OCI-LY1 (cell line): ENCODE results near the gene PCSK7.

Experiments
- H2AFZ ChIP-seq: fragments of 200-600 bp; sonication (generic), shearing (Covaris generic); 2 replicates; pipeline ENCODE4 v1.6.0; 2014; ENCODE audit warnings: antibody characterized with exemption, mild to moderate bottlenecking, low read length
- H3F3A ChIP-seq: fragments of 200-600 bp; sonication (generic), shearing (Covaris generic); 2 replicates; pipeline ENCODE4 v1.6.0; 2014; ENCODE audit warnings: mild to moderate bottlenecking, antibody characterized with exemption, low read length, moderate library complexity; ENCODE audit not compliant: insufficient read depth
- H3K27ac ChIP-seq: fragments of 200-600 bp; sonication (generic); 2 replicates; pipeline ENCODE4 v1.5.1; 2014; ENCODE audit warnings: low read length, mixed run types, mild to moderate bottlenecking, low read depth; ENCODE audit not compliant: poor library complexity, severe bottlenecking
- H3K27me3 ChIP-seq: fragments of 200-600 bp; sonication (generic); 2 replicates; pipeline ENCODE4 v1.6.0; 2014; ENCODE audit warnings: antibody characterized with exemption, mild to moderate bottlenecking, low read length, moderate library complexity; ENCODE audit not compliant: insufficient read depth
- H3K36me3 ChIP-seq: fragments of 200-600 bp; sonication (generic); 2 replicates; pipeline ENCODE4 v1.6.1; 2014; ENCODE audit warnings: mild to moderate bottlenecking, antibody characterized with exemption, low read length, moderate library complexity, mixed read lengths; ENCODE audit not compliant: insufficient read depth
- H3K4me1 ChIP-seq: fragments of 200-600 bp; sonication (generic); 2 replicates; pipeline ENCODE4 v1.5.1; 2014; ENCODE audit warnings: mild to moderate bottlenecking, low read length, moderate library complexity; ENCODE audit not compliant: insufficient read depth, severe bottlenecking
- H3K4me2 ChIP-seq: fragments of 200-600 bp; sonication (generic), shearing (Covaris generic); 2 replicates; pipeline ENCODE4 v1.6.1; 2014; ENCODE audit warnings: low read length
- H3K4me3 ChIP-seq: fragments of 200-600 bp; sonication (generic); 2 replicates; pipeline ENCODE4 v1.5.1; 2014; ENCODE audit warnings: low read length, low read depth, mild to moderate bottlenecking, mixed read lengths; ENCODE audit not compliant: poor library complexity, severe bottlenecking
- H3K79me2 ChIP-seq: fragments of 200-600 bp; shearing (Covaris generic); 2 replicates; pipeline ENCODE4 v1.6.1; 2016; ENCODE audit warnings: mixed run types, low read length, mixed read lengths; ENCODE audit not compliant: insufficient read depth
- H3K9ac ChIP-seq: fragments of 200-600 bp; sonication (generic), shearing (Covaris generic); 2 replicates; pipeline ENCODE4 v1.6.1; 2014; ENCODE audit warnings: mild to moderate bottlenecking, low read length, mixed read lengths
- H3K9me2 ChIP-seq: fragments of 200-600 bp; sonication (generic), shearing (Covaris generic); 2 replicates; pipeline ENCODE4 v1.6.1; 2014; ENCODE audit warnings: low read depth, mild to moderate bottlenecking, low read length, mixed read lengths
- H3K9me3 ChIP-seq: fragments of 200-600 bp; shearing (Covaris generic); 2 replicates; pipeline ENCODE4 v1.6.1; 2014; ENCODE audit warnings: low read length, mixed read lengths
- H4K20me1 ChIP-seq: fragments of 200-600 bp; sonication (generic), shearing (Covaris generic); 2 replicates; pipeline ENCODE4 v1.6.0; 2016; ENCODE audit warnings: mild to moderate bottlenecking, low read length; ENCODE audit not compliant: insufficient read depth
- CTCF ChIP-seq: fragments of 200-600 bp; sonication (generic), shearing (Covaris generic); IDR thresholded peaks from 2 replicates; pipeline ENCODE4 v1.5.1; 2017; ENCODE audit warnings: mild to moderate bottlenecking, antibody characterized with exemption, low read length, moderate library complexity, mixed read lengths
- EZH2 ChIP-seq: fragments of 200-600 bp; sonication (generic), shearing (Covaris generic); IDR thresholded peaks from 2 replicates; pipeline ENCODE4 v1.8.0; 2017; ENCODE audit warnings: borderline replicate concordance, mixed run types, mild to moderate bottlenecking, antibody characterized with exemption, low read length, moderate library complexity, mixed read lengths

The PCSK7 gene

GRCh38 chr11:117199916-117200812, 31.7 kb downstream of the PCSK7 start:
- Histone ChIP-seq H3K9me2 (no peaks in the 10 kb centered on the region), H4K20me1 (no peaks in the 10 kb centered on the region)

DNA sequence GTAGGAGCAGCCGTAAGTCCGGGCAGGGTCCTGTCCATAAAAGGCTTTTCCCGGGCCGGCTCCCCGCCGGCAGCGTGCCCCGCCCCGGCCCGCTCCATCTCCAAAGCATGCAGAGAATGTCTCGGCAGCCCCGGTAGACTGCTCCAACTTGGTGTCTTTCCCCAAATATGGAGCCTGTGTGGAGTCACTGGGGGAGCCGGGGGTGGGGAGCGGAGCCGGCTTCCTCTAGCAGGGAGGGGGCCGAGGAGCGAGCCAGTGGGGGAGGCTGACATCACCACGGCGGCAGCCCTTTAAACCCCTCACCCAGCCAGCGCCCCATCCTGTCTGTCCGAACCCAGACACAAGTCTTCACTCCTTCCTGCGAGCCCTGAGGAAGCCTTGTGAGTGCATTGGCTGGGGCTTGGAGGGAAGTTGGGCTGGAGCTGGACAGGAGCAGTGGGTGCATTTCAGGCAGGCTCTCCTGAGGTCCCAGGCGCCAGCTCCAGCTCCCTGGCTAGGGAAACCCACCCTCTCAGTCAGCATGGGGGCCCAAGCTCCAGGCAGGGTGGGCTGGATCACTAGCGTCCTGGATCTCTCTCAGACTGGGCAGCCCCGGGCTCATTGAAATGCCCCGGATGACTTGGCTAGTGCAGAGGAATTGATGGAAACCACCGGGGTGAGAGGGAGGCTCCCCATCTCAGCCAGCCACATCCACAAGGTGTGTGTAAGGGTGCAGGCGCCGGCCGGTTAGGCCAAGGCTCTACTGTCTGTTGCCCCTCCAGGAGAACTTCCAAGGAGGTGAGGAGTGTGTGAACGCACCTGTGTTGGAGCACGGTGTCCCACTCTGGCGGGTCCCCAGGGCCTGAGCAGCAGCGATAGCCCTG, 32.6 kb downstream of the PCSK7 start, which contains the start of gene TAGLN:
Gene TAGLN, plus strand, starts transcription at position 318 of the 863 bp plus-strand sequence. CDS start 3,644 bp downstream, outside the sequence.
- H3K9me3 ChIP-seq, result no peaks in the 10 kb centered on the region
- no peak within 1 kb of the TSS for H2AFZ ChIP-seq
- no peaks in the 10 kb centered on the region for H3F3A ChIP-seq
- no peaks in the 10 kb centered on the region for H3K27me3 ChIP-seq
- no peaks in the 10 kb centered on the region for H3K79me2 ChIP-seq
- no peaks in the 10 kb centered on the region for H3K9me2 ChIP-seq
- H3K4me1 ChIP-seq, result no peaks in the 10 kb centered on the region
- no peaks in the 10 kb centered on the region; the same call in 1 of the 2 replicates for H3K36me3 ChIP-seq
- H3K4me2 ChIP-seq, result no peak within 1 kb of the TSS
- H3K9ac ChIP-seq, result no peak within 1 kb of the TSS
- TF ChIP-seq EZH2, result no peak
- no peak for TF ChIP-seq CTCF
- H4K20me1 ChIP-seq, result no peaks in the 10 kb centered on the region
- H3K27ac ChIP-seq, result no peak within 1 kb of the TSS
- no peak within 1 kb of the TSS for H3K4me3 ChIP-seq

More at GRCh38 chr11:117199916-117200812, 31.7 kb downstream of the PCSK7 start:
- Histone ChIP-seq H3K27me3 (no peaks in the 10 kb centered on the region), H3K9ac (no peak overlapping the region), H3F3A (no peaks in the 10 kb centered on the region), H3K27ac (no peak overlapping the region), H2AFZ (no peak overlapping the region), H3K9me3 (no peaks in the 10 kb centered on the region), H3K36me3 (no peaks in the 10 kb centered on the region; the same call in 1 of the 2 replicates), H3K4me2 (no peak overlapping the region), H3K79me2 (no peaks in the 10 kb centered on the region), H3K4me1 (no peaks in the 10 kb centered on the region), H3K4me3 (no peak overlapping the region)
- TF ChIP-seq CTCF (no peak), EZH2 (no peak)

GRCh38 chr11:117198613-117199012, 33.3 kb downstream of the PCSK7 start:
- no peaks in the 10 kb centered on the region for H3K79me2 ChIP-seq
- no peaks in the 10 kb centered on the region for H3K4me1 ChIP-seq
- H3K9me3 ChIP-seq, result no peaks in the 10 kb centered on the region
- no peaks in the 10 kb centered on the region for H3K27me3 ChIP-seq
- H3K4me3 ChIP-seq, result no peak overlapping the region
- TF ChIP-seq CTCF, result no peak
- no peak for TF ChIP-seq EZH2
- no peak overlapping the region for H2AFZ ChIP-seq
- H4K20me1 ChIP-seq, result no peaks in the 10 kb centered on the region
- no peak overlapping the region for H3K9ac ChIP-seq
- no peaks in the 10 kb centered on the region for H3F3A ChIP-seq
- H3K27ac ChIP-seq, result no peak overlapping the region
- H3K9me2 ChIP-seq, result no peaks in the 10 kb centered on the region
- no peak overlapping the region for H3K4me2 ChIP-seq
- no peaks in the 10 kb centered on the region; the same call in 1 of the 2 replicates for H3K36me3 ChIP-seq
